ENCODE results near the gene SUGP1. TPM values are rescaled to one million over a fixed set of nuclear protein-coding genes. Genes with fewer than 3 reads are reported as not detected.

The SUGP1 gene
- polyA plus RNA-seq, 1 experiment = 25.2 TPM

DNA sequence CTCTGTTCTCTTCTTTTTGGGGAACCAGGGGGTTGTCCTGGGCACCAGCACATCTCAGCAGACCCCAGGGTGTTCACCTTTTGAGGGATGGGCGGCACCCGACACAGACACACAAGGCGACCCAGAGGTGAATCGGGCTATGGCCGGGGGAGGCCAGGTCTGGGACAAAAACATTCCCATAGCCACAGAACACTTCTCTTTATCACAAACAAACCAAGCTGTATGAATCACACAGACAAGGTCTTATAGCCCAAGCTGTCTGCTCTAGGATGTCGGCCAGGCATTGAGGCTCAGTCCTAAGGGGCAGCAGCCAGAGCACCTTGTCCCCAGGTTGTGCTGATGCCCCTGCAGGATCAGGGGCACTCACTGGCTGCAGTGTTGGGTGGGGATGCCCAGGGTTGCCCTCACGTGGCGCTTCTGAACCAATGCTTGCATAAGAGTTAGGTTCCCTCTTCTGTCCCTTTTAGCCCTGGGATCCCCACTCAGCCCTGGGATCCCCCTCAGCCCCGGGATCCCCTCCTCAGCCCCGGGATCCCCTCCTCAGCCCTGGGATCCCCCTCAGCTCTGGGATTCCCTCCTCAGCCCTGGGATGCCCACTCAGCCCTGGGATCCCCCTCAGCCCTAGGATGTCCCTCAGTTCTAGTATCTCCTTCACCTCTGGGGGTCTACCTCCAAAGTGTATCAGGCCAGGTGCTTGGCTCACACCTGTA, 27.2 kb upstream of the SUGP1 start:
- CTCF ChIA-PET = interaction anchor here (0.6 to 1.0 kb wide), 2 partner anchors 13 to 143 kb away, joined by 3 read pairs; no protein-coding TSS in a partner anchor
- DNase-seq (ENCODE audit: low read depth, low spot score) = no peak
- Histone ChIP-seq H3K27me3 (ENCODE audit: control insufficient read depth, insufficient read depth, low read length) (no peaks in the 10 kb centered on the region), H3K9me3 (ENCODE audit: control insufficient read depth, insufficient read depth, low read length) (no peaks in the 10 kb centered on the region), H3K4me3 (ENCODE audit: low read depth, low read length) (no peak overlapping the region), H3K27ac (ENCODE audit: low read depth, low read length) (no peak overlapping the region)
- POLR2A ChIA-PET = no interaction called here
- TF ChIP-seq, protein P1, sequence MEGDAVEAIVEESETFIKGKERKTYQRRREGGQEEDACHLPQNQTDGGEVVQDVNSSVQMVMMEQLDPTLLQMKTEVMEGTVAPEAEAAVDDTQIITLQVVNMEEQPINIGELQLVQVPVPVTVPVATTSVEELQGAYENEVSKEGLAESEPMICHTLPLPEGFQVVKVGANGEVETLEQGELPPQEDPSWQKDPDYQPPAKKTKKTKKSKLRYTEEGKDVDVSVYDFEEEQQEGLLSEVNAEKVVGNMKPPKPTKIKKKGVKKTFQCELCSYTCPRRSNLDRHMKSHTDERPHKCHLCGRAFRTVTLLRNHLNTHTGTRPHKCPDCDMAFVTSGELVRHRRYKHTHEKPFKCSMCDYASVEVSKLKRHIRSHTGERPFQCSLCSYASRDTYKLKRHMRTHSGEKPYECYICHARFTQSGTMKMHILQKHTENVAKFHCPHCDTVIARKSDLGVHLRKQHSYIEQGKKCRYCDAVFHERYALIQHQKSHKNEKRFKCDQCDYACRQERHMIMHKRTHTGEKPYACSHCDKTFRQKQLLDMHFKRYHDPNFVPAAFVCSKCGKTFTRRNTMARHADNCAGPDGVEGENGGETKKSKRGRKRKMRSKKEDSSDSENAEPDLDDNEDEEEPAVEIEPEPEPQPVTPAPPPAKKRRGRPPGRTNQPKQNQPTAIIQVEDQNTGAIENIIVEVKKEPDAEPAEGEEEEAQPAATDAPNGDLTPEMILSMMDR (IDR thresholded peaks at IDR 0.05; ENCODE audit: low read depth, low read length) = no peak

DNA sequence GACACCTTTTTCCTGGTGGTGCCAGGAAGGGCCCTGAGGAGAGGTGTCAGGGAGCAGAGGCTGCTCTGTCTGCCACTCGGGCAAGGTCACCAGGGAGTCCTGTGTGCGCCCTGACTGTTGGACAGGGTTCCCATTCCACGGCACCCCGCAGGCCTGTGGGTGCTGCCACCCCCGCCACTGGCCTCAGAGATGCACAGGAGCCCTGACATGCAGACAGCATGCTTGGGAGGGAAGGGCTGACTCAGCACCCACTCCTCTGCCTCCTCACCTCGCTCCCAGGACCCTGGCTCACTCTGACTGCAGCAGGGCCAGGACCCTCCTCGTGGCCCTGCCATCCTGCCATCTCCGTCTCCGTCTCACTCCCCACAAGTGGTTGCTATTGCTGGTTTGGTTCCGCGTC, 25.7 kb upstream of the SUGP1 start:
- H3K27me3 ChIP-seq (ENCODE audit: control insufficient read depth, insufficient read depth, low read length) = no peaks in the 10 kb centered on the region
- TF ChIP-seq, protein P1 (IDR thresholded peaks at IDR 0.05; ENCODE audit: low read depth, low read length) = no peak
- H3K4me3 ChIP-seq (ENCODE audit: low read depth, low read length) = no peak overlapping the region
- H3K9me3 ChIP-seq (ENCODE audit: control insufficient read depth, insufficient read depth, low read length) = no peaks in the 10 kb centered on the region; the same call in 1 of the 2 replicates
- ChIA-PET CTCF (no interaction called here), POLR2A (no interaction called here)
- no peak overlapping the region for H3K27ac ChIP-seq (ENCODE audit: low read depth, low read length)
- no peak for DNase-seq (ENCODE audit: low read depth, low spot score)

DNA sequence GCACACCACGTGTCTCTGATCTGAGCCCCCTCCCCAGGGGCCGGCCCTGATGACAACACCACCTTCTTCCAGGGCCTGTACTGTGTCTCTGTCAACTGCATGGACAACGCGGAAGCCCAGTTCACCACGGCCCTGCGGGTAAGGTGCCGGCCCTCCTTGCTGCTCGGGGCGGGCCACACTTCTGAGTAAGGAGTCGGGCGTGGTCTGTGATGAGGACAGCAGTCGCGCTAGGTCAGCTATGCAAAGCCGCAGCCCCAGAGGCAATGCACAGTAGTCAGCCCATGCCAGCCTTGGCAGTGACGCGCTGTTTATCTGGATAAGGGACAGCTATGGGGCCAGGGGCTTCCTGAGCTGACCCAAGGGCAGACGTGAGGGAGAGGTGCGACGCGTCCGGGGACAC, 24.9 kb upstream of the SUGP1 start:
- ChIA-PET CTCF (no interaction called here), POLR2A (no interaction called here)
- no peak for DNase-seq (ENCODE audit: low read depth, low spot score)
- Histone ChIP-seq H3K4me3 (ENCODE audit: low read depth, low read length) (no peak overlapping the region), H3K27me3 (ENCODE audit: control insufficient read depth, insufficient read depth, low read length) (no peaks in the 10 kb centered on the region), H3K9me3 (ENCODE audit: control insufficient read depth, insufficient read depth, low read length) (no peaks in the 10 kb centered on the region; the same call in 1 of the 2 replicates), H3K27ac (ENCODE audit: low read depth, low read length) (no peak overlapping the region)
- TF ChIP-seq, protein P1 (IDR thresholded peaks at IDR 0.05; ENCODE audit: low read depth, low read length) = no peak

DNA sequence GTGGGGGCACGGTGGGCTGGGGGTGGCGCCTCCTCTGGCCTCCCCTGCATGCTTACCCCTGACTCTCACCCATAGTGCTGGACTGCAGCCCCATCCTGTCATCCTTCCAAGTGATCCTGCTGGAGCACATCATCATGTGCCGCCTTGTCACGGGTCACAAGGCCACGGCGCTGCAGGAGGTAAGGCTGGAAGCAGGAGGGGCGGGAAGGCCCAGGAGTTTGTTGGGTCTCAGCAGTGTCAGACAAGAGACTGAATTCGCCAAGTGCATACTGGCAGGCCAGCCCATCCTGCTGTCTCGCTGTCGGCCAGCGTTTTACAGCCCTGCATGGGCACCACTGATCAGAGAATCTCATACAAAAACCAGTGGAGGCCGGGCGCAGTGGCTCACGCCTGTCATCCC, 23.5 kb upstream of the SUGP1 start:
- no peaks in the 10 kb centered on the region for H3K27me3 ChIP-seq (ENCODE audit: control insufficient read depth, insufficient read depth, low read length)
- H3K4me3 ChIP-seq (ENCODE audit: low read depth, low read length) = no peak overlapping the region
- no peak overlapping the region for H3K27ac ChIP-seq (ENCODE audit: low read depth, low read length)
- CTCF ChIA-PET = interaction anchor here (1.0 to 1.4 kb wide), 4 partner anchors 10 to 144 kb away, joined by 3 to 4 read pairs (median 3); no protein-coding TSS in a partner anchor
- H3K9me3 ChIP-seq (ENCODE audit: control insufficient read depth, insufficient read depth, low read length) = no peaks in the 10 kb centered on the region; the same call in 1 of the 2 replicates
- DNase-seq (ENCODE audit: low read depth, low spot score) = no peak
- TF ChIP-seq, protein P1 (IDR thresholded peaks at IDR 0.05; ENCODE audit: low read depth, low read length) = no peak
- POLR2A ChIA-PET = no interaction called here

DNA sequence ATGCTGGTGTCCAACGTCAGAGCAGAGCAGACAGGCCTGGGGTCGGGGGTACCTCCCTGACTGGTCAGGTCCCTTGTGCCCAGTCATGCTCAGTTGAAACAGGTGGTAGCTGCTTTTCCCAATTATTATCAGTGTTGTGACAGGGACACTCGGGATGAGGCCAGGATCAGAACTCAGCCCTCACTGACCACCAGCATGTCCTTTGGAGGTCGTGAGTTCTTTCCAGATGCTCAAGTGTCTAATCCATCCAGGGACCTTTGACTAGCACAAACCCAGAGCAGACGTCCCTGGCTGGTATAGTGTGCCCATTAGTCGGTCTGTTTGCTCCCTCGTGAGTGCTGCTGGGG, 22.7 kb upstream of the SUGP1 start:
- Histone ChIP-seq H3K27ac (ENCODE audit: low read depth, low read length) (no peak overlapping the region), H3K9me3 (ENCODE audit: control insufficient read depth, insufficient read depth, low read length) (no peaks in the 10 kb centered on the region; the same call in 1 of the 2 replicates), H3K4me3 (ENCODE audit: low read depth, low read length) (no peak overlapping the region), H3K27me3 (ENCODE audit: control insufficient read depth, insufficient read depth, low read length) (no peaks in the 10 kb centered on the region)
- DNase-seq (ENCODE audit: low read depth, low spot score) = no peak
- TF ChIP-seq, protein P1 (IDR thresholded peaks at IDR 0.05; ENCODE audit: low read depth, low read length) = no peak
- POLR2A ChIA-PET = interaction anchor here (1.1 kb wide), 1 partner anchor 9 kb away, joined by 3 read pairs; no protein-coding TSS in a partner anchor
- CTCF ChIA-PET = interaction anchor here (0.6 to 2.7 kb wide), 13 partner anchors 9 to 147 kb away, joined by 3 to 25 read pairs (median 4); no protein-coding TSS in a partner anchor

Data from AG04450 (cell line).